Esophagus muscularis mucosa (tissue), 4 donors: ENCODE data around the gene PCDHGA5. TPM values are rescaled to one million over a fixed set of nuclear protein-coding genes. Genes with fewer than 3 reads are reported as not detected.
"Not testable (repeated sequence)": the region's sequence is repeated elsewhere in the genome, so short reads cannot be mapped to it uniquely, and the experiment has no call there.

Source experiments
- DNase-seq: peaks from one replicate; pipeline ENCODE4 v3.0.0-alpha.2; 2017; ENCODE audit errors: extremely low spot score
- H3K27ac ChIP-seq, 4 donors: fragments of 200-600 bp; sonication (generic); replicated peaks in 1 of 4; 1 replicate in 3 of 4; 2 replicates in 1 of 4; pipeline ENCODE4 v1.5.1; 2016 to 2019; ENCODE audit warnings: mild to moderate bottlenecking in 1 of 4
- H3K27me3 ChIP-seq, 4 donors: fragments of 200-600 bp; sonication (generic); one replicate each; pipeline versions ENCODE4 v1.5.1 to v1.6.0; 2016 to 2019
- H3K36me3 ChIP-seq, 4 donors: fragments of 200-600 bp; sonication (generic); one replicate each; pipeline ENCODE4 v1.5.1; 2016 to 2019
- H3K4me1 ChIP-seq, 4 donors: fragments of 200-600 bp; sonication (generic); one replicate each; pipeline ENCODE4 v1.5.1; 2016 to 2019
- H3K4me3 ChIP-seq, 4 donors: fragments of 200-600 bp; sonication (generic); 1 replicate in 2 of 4; 2 replicates in 2 of 4; pipeline ENCODE4 v1.5.1; 2016 to 2019; ENCODE audit warnings: mild to moderate bottlenecking in 4 of 4, moderate library complexity in 1 of 4
- H3K9me3 ChIP-seq, 4 donors: fragments of 200-600 bp; sonication (generic); 1 replicate in 3 of 4; 2 replicates in 1 of 4; pipeline ENCODE4 v1.5.1; 2016 to 2019
- CTCF ChIP-seq, 3 experiments: fragments of 200-600 bp in 2 of 3; fragments of 450-650 bp in 1 of 3; sonication (generic) in 2 of 3; IDR thresholded peaks; one replicate each; pipeline ENCODE4 v1.5.1; 2017 to 2019; ENCODE audit warnings: antibody characterized with exemption in 3 of 3, mild to moderate bottlenecking in 2 of 3, moderate library complexity in 1 of 3
- EP300 ChIP-seq: sonication (generic); formaldehyde crosslinking; IDR thresholded peaks from one replicate; pipeline ENCODE4 v1.6.1; 2017; ENCODE audit warnings: antibody characterized with exemption
- POLR2A ChIP-seq: fragments of 450-650 bp; IDR thresholded peaks from one replicate; pipeline ENCODE4 v1.6.1; 2017; ENCODE audit warnings: antibody characterized with exemption, moderate library complexity, mild to moderate bottlenecking, low read depth
- POLR2AphosphoS5 ChIP-seq, 2 donors: sonication (generic); formaldehyde crosslinking; IDR thresholded peaks; one replicate each; pipeline ENCODE4 v1.6.1; 2017; ENCODE audit warnings: antibody characterized with exemption in 2 of 2
- WGBS: methylation state at CpG from one replicate; pipeline ENCODE4 v1.1.5; 2018; 5-methylcytosine and 5-hydroxymethylcytosine counted together
- intact Hi-C: fragments of 100-400 bp; cut with DNase I; formaldehyde crosslinking; loops from one replicate; pipeline ENCODE4 v1.15.1; 2023
- total RNA-seq, 4 donors: library from RNA; depleted of rRNA; stranded (reverse); fragments of >200 nt; gene quantifications; one replicate each; pipeline versions ENCODE4 v1.1.0 to v1.2.1, GENCODE V29; 2016

Gene PCDHGA5
- total RNA-seq, 4 donors from 2014 or later: 2.6 to 5.4 (median 4.7) TPM

- WGBS: 9% methylated on average over 20 of the region's 43 CpGs
- H3K27ac ChIP-seq, H3K4me1 ChIP-seq, intact Hi-C loops, DNase-seq, H3K36me3 ChIP-seq: not testable (repeated sequence)
- TF ChIP-seq CTCF (IDR thresholded peaks at IDR 0.05): peak; percentile 14 to 40 (median 37)
- peaks cover 0 to 13% (median 0%) of the 10 kb centered on the region in 4 donors for H3K27me3 ChIP-seq
- peak within 1 kb of the TSS; percentile 20 to 44 (median 28) for H3K4me3 ChIP-seq
- peaks cover 21 to 94% (median 93%) of the 10 kb centered on the region in 4 donors for H3K9me3 ChIP-seq
Measured at GRCh38 chr5:141397756-141398551, 34.0 kb downstream of the PCDHGA5 start, which contains the start of gene PCDHGB5. Gene PCDHGB5 (plus strand): TSS chr5:141397947. CDS start chr5:141398128, 181 bp downstream.

- no peak overlapping the region for H3K4me3 ChIP-seq
- H3K4me1 ChIP-seq: no peaks in the 10 kb centered on the region
- H3K36me3 ChIP-seq: peaks cover 0 to 6% (median under 1%) of the 10 kb centered on the region in 4 donors
- DNase-seq: no peak
- no peak overlapping the region for H3K27ac ChIP-seq
- TF ChIP-seq CTCF (IDR thresholded peaks at IDR 0.05): no peak
- no peak for TF ChIP-seq POLR2A
- no peak for TF ChIP-seq POLR2AphosphoS5 (IDR thresholded peaks at IDR 0.05)
- TF ChIP-seq EP300: no peak
- H3K27me3 ChIP-seq: peaks cover 0 to 9% (median 0%) of the 10 kb centered on the region in 4 donors
- 23% methylated on average over 11 of the region's 15 CpGs for WGBS
- intact Hi-C loops: no loop called here
- peaks cover 23 to 94% (median 93%) of the 10 kb centered on the region in 4 donors for H3K9me3 ChIP-seq
Measured at GRCh38 chr5:141398608-141399007, 34.6 kb downstream of the PCDHGA5 start.

- H3K27ac ChIP-seq: no peak overlapping the region
- intact Hi-C loops: no loop called here
- no peak for DNase-seq
- H3K27me3 ChIP-seq: peaks cover 0 to 9% (median 0%) of the 10 kb centered on the region in 4 donors
- H3K4me3 ChIP-seq: peak overlapping the region in 2 of 4 donors; percentile 5 to 18
- 23% methylated on average over 33 of the region's 61 CpGs for WGBS
- no peaks in the 10 kb centered on the region for H3K4me1 ChIP-seq
- H3K36me3 ChIP-seq: peaks cover 0 to 6% (median 0%) of the 10 kb centered on the region in 4 donors
- no peak for TF ChIP-seq EP300
- no peak for TF ChIP-seq POLR2A
- TF ChIP-seq POLR2AphosphoS5 (IDR thresholded peaks at IDR 0.05): no peak
- no peak for TF ChIP-seq CTCF (IDR thresholded peaks at IDR 0.05)
- H3K9me3 ChIP-seq: peaks cover 21 to 94% (median 93%) of the 10 kb centered on the region in 4 donors
Measured at GRCh38 chr5:141399555-141400258, 35.7 kb downstream of the PCDHGA5 start.

GRCh38 chr5:141402553-141403243, 38.7 kb downstream of the PCDHGA5 start, which contains the start of gene PCDHGA9:
Gene PCDHGA9 (plus strand): TSS chr5:141402778. CDS start chr5:141402953, 175 bp downstream.
- no peak within 1 kb of the TSS for H3K27ac ChIP-seq
- intact Hi-C loops: no loop called here
- H3K27me3 ChIP-seq: peaks cover 0 to 9% (median 0%) of the 10 kb centered on the region in 4 donors
- DNase-seq: no peak
- peak within 1 kb of the TSS; percentile 23 to 46 (median 38) for H3K4me3 ChIP-seq
- no peaks in the 10 kb centered on the region for H3K4me1 ChIP-seq
- H3K36me3 ChIP-seq: peaks cover 0 to 6% (median 0%) of the 10 kb centered on the region in 4 donors
- peaks cover 21 to 95% (median 92%) of the 10 kb centered on the region in 4 donors for H3K9me3 ChIP-seq
- peak in 2 of 3 experiments; percentile 18 to 33 for TF ChIP-seq CTCF (IDR thresholded peaks at IDR 0.05)
- TF ChIP-seq EP300: no peak
- no peak for TF ChIP-seq POLR2AphosphoS5 (IDR thresholded peaks at IDR 0.05)
- no peak for TF ChIP-seq POLR2A
- 12% methylated on average over 27 of the region's 27 CpGs for WGBS
